ENCODE results near the gene CASP3.

CASP3 gene

DNA sequence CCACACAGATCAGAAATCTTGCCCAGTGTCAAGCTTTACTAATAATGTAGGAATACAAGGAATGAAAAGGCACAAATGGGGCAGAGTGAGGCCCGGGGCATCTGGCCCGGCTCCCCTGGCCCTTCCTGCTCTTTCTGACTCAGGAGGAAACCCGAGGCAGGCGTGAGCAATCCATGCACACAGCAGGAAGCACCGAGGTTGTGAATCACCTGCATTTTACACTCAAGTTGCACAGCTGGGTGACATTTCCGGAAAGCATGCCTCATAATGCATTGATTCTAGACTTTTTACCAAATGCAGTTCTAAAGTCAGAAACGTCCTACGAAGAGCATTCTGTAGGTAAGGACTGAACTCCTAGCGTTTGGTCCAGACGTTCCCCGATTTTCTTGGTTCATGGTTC lies 39.2 kb upstream of the CASP3 start:
- DNase-seq (ENCODE audit: low read depth) = peak; percentile 83
- no peak overlapping the region for H3K4me3 ChIP-seq (replicated peaks; ENCODE audit: low read depth, low read length)
- no peak for TF ChIP-seq CTCF (IDR thresholded peaks at IDR 0.05; ENCODE audit: low read length, missing control alignments)

DNA sequence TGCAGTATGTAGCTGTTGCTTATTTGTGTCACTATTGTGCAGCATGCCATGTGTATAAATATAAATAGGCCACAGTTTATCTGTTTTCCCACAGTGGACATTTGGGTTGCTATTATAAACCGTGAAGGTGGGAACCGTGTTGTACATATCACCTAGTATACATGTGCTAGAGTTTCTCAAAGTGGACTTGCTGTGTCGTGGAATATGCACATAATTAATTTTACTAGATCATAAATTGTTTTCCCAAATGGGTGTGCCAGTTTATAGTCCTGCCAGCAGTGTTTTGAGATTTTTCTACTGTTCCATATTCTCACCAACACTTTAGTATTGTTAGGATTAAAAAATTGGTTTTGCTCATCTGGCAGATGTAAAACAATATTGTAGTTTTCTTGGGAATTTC lies 38.8 kb upstream of the CASP3 start:
- H3K4me3 ChIP-seq (replicated peaks; ENCODE audit: low read depth, low read length) = no peak overlapping the region
- DNase-seq (ENCODE audit: low read depth) = no peak
- TF ChIP-seq CTCF (IDR thresholded peaks at IDR 0.05; ENCODE audit: low read length, missing control alignments) = no peak

DNA sequence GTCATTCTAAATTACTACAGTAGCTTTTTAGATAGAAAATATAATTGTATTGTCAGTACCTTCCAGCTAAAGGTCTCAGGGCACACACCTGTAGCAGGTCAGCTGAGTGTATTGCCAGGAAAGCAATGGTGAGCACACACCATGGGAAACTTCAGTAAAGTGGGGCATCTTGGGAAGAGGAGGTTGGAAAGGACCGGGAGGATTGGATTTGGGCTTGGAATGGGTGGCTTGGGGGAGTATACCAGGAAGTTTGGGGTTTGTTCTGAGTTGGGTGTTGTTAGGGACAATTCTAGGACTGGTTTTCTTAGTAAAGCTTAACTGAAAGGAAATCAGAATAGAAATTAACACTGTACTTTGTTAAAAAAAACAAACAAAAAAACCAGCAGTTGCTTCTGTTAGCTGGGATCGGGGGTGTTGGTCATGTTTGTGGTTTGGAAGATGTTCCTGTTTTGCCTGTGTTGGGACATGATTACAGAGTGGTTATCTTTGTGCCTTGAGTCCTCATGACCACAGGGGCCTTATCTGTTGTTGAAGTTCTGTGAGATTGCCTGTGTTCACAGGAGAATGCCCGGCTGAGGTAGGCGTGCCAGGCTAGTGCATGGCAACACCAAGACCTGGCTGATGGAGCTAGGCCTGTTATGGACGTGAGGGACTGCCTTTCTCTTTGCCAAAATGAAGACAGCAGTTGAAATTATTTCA lies 35.4 kb upstream of the CASP3 start:
- no peak for TF ChIP-seq CTCF (IDR thresholded peaks at IDR 0.05; ENCODE audit: low read length, missing control alignments)
- H3K4me3 ChIP-seq (replicated peaks; ENCODE audit: low read depth, low read length) = no peak overlapping the region
- DNase-seq (ENCODE audit: low read depth) = peak; percentile 13

DNA sequence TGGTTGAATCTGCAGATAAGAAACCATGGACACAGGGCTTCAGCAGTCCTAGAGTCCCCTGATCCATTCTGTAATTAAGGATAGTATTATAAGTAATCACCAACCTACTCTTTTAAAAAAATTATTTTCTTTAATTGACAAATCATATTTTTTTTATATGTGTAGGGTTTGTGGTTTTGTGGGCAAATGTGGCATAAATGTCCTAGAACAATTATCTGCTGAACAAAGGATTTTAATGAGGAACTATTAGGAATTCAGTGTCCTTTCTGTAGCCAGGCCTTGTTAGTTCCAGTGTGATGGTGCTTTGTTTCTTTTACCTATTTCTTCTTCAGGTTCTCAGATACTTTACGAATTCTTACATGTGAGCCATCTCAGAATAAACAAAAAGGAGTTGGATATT lies 32.7 kb upstream of the CASP3 start:
- no peak for DNase-seq (ENCODE audit: low read depth)
- no peak overlapping the region for H3K4me3 ChIP-seq (replicated peaks; ENCODE audit: low read depth, low read length)
- no peak for TF ChIP-seq CTCF (IDR thresholded peaks at IDR 0.05; ENCODE audit: low read length, missing control alignments)

DNA sequence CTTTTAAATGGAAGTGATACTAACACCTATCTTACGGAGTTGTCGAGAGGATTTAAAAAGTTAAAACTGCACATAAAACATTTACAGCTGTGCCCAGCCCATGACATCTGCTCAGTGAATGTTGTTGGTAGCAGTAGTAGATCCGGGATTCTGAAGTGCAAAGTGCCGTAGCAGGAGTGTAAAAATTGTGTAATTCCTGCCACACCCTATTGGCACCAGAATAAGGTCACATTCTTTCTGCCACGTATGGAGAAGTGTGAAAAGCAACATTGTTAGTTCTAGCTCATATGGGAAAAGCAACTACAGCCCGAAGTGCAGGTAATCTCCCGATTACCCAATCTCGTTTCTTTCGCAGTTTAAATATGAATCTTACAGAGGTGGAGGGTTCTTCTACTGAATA lies 31.5 kb upstream of the CASP3 start:
- TF ChIP-seq CTCF (IDR thresholded peaks at IDR 0.05; ENCODE audit: low read length, missing control alignments) = no peak
- no peak for DNase-seq (ENCODE audit: low read depth)
- no peak overlapping the region for H3K4me3 ChIP-seq (replicated peaks; ENCODE audit: low read depth, low read length)

DNA sequence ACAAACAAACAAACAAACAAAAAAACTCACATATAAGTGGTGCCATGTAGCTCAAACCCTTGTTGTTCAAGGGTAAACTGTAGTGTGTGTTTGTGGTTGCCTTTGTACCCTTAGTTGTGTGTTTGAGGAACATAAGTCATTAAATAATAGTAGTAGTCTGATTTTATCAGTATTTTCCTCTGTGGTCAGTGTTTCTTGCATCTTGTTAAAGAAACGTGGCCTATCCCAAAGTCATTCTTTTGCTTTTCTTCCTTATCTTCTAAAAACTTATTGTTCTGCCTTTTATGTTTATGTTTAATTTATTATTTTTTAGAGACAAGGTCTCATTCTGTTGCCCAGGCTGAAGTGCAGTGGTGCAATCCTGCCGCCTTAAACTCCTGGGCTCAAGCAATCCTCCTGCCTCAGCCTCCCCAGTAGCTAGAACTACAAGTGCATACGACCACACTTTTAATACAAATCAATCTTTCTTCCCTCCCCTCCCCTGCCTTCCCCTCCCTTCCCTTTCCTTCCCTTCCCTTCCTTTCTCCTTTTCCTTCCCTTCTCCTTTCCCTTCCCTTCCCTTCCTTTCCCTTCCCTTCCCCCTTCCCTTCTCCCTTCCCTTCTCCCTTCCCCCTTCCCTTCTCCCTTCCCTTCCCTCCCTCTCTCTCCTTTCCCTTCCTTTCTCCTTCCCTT lies 26.7 kb upstream of the CASP3 start:
- DNase-seq (ENCODE audit: low read depth) = no peak
- no peak overlapping the region for H3K4me3 ChIP-seq (replicated peaks; ENCODE audit: low read depth, low read length)
- TF ChIP-seq CTCF (IDR thresholded peaks at IDR 0.05; ENCODE audit: low read length, missing control alignments) = no peak

DNA sequence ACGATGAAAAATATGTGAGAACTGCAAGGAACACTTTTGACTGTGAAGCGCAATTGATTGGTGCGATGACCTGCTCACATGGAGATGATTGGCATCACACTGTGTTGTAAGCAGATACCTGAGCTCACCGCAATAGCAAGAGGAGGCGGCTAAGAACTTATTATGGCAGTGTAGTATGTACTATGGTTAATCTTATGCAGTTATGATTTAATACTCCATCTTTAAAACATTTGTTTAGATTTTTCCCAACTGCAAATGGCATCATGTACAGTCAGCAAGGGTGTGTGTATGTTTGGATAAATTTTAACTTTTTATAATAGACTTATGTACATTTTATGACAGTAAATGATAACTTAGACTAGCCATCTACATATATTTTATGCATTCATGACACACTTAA lies 25.8 kb upstream of the CASP3 start:
- DNase-seq (ENCODE audit: low read depth) = no peak
- H3K4me3 ChIP-seq (replicated peaks; ENCODE audit: low read depth, low read length) = no peak overlapping the region
- no peak for TF ChIP-seq CTCF (IDR thresholded peaks at IDR 0.05; ENCODE audit: low read length, missing control alignments)
